COLO668 (cell line): ENCODE data around the gene SMPX.
A peak's percentile ranks its signal among the peaks of the same experiment; 100 is the strongest.

Experiments used
- DNase-seq: peaks from one replicate; lab custom pipeline; 2025; ENCODE audit not compliant: unreplicated experiment; lab: John Stamatoyannopoulos, UW

The SMPX gene

DNA sequence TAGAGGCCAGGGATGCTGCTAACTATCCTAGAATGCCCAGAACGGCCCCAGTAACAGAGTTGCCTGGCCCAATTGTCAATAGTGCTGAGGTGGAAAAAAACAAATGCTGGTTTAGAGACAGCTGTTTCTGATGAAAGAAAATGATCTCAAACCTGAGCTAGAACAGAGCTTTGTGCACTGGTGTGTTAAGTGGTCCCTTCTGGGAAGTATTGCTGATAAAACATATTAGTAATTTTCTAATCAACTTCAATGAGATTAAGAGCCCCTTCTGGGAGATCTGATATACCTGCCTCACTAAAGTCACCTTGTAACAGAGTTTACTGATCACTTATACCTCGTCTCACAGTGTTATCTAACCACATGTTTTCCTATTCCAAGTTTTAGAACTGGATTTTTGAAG, 42.1 kb downstream of the SMPX start:
- no peak for DNase-seq

DNA sequence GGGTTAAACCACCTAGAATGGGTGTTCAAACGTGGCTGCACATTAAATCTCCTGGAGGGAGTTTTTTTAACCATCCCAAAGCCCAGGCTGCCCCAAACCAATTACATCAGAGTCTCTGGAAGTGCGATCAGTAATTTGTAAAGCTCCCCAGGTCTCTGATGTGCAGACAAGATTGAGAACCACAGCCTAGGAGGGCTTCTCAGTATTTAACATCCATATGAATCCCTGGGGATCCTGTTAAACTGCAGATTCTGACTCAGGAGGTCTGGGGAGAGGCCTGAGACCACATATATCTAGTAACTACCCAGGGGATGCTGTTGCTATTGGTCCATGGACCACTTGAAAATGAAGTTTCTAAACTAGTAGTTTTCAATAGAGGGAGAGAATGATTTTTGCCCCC, 42.6 kb downstream of the SMPX start:
- no peak for DNase-seq

DNA sequence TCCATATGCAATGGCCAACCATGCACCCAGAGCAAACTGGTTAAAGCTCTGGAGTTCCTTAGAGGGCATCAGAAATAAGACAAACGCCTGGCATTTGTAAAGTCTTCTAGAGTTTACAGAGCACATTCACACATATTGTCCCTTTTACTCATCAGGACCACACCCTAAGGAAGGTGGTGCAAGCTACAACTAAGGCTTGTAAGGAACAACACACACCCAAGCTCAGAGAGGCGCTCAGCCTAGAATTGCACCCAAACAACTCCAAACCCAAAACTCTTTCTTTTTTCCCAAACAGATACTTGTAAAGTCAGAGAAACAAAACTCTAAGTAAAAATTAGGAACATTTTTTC, 46.1 kb downstream of the SMPX start:
- no peak for DNase-seq

DNA sequence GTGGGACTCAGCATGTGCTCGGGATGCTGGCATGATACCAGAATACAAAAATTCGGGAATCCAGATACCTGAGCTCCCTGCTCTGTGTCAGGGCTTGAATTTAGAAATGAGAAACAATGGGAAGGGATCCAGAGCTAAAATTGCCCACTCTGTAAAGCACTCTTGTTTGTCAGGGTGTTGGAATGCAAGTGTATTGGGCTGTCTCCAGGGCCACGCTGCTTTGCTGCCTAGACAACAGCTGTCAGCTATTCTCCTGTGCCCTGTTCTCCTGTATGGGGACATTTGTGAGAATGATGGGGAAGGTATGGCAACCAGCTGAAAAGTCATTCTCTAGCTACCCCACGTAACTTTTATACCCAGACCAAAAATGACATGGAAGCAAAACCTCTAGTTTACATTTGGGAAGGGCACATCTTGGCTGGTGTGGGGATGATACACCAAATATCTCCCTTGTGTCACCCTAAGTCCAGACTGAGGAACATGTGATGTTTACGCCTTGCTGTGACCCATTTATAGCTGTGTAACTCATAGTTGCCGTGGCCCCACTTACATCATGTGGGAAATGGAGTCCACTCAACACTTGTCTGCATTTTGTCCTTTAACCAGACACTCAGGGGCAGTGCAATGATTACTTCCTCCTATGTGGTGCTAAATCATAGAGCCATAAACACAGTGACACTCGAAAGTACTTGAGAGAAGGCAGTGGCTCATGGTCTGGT, 46.6 kb downstream of the SMPX start:
- no peak for DNase-seq

DNA sequence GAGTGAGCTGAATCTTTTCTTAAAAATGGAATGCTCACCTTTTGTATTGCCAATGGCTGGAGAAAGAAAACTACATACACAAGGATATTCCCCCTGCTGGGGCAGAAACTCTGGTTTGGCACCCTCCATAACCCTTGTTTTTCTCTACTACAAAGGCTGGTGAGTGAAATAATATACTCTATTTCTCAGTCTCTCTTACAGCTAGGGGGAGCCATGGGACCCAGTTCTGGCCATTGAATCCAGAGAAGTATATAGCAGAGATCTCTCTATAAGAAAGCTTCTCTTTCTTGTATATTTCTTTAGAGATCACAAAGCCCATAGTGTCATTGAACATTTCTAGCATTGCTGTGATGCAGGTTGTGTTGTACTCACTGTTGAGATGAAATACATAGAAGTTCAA, 49.8 kb downstream of the SMPX start:
- no peak for DNase-seq

DNA sequence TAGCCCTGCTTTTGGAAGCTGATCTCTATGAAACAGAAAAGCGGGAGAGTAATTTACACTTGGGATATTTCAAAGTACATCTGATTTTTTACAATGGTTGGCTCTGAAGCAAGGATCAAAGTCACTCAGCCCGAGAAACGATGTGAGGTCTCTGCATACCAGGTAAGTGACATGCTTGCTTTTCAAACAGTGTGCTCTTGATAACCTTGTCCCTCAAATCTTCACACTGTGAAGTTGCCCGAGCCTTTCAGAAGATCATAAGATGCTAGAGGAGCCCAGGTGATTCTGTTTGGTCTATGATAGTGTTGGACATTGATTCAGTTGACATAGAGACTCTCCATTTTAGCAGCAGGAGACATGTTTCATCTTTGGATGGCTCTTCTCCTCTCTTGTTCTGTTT, 52.7 kb downstream of the SMPX start:
- DNase-seq = no peak

DNA sequence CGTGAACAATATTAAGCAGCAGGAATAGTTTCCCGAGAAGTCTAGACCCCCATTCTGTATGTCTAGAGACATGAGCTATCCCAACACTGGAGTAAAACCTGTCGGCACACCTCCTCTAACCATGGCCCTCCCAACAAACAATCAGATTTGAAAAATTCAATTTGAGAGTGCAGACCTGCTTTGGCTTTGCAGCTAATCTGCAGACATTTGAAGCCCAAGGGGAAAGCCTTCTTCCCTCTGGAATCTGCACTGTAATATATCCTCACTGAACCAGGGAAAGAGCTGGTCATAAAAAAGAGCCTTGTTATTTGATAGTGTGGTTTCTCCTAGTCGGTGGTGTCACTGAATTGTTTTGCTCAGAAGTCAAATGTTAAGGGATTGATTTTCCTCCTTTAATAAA, 55.2 kb downstream of the SMPX start:
- DNase-seq = no peak

DNA sequence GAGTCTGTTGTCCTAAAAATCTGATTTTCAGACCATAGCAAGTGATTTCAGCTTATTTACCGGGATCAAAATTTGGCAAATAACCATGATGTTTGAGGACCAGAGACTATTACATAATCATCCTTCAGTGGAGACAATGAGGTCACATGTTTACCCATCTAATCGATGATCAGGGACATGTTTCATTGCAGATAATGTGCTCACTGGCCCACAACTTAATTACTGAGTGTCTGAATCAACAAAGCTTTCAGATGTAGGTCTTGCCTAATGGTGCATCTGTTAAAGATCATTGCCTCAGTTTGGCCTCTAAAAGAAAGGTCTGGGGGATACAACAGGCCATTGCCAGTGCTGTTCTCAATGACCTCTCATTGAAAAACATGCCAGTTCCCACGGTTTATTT, 56.9 kb downstream of the SMPX start:
- no peak for DNase-seq

DNA sequence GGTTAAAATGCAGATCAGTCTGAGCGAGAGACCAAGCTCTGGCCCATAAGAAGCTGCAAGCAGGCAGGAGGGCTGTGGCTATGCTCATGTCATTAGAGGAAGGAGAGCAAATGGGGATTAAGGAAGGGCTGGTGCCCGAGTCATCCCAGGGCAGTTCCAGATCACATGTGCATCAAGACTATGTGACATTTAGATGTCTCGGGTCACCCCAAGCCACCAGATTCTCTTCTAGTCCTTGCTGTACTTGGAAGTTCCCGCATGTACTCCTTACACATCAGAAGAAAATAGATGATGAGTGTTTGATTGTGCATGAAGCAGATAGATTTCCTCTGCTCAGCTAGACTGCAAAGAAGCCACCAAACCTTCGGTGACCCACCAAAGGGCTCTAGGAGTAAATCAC, 57.6 kb downstream of the SMPX start:
- no peak for DNase-seq

DNA sequence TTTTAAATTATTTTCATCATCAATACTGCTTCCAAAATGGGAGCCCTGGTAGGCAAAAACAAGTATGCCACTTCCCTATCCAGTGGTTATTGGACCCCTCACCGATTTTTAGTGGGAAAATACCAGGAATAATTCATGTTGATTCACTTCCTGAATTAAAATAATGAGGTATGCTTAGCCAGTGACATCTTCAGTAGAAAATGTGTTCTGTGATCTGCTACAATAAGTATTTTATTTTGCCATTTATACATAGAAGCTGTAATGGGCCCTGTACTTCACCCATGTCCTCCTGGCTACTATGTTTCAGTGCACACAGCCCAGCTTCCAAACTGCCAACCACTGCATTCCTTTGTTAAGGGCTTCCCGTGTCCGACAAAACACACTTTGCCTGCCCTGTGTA, 58.8 kb downstream of the SMPX start:
- no peak for DNase-seq

DNA sequence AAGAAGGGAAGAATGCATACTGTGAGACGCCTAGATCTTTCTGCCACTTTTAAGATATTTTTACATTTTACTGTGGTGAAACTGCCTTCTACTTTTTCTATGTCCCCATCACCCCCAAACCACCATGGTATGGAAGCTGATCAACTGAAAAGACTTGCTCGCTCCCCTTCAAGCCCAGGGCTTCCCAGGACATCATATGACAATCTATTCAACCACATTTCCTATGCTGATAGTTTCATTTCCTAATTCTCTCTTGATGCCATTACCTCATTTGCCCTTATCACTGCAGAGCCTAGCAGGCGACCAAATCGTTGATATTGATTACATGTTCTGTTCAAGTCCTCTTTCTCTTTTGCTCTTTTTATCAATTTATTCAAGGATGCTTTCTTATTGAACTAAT, 59.6 kb downstream of the SMPX start:
- no peak for DNase-seq

DNA sequence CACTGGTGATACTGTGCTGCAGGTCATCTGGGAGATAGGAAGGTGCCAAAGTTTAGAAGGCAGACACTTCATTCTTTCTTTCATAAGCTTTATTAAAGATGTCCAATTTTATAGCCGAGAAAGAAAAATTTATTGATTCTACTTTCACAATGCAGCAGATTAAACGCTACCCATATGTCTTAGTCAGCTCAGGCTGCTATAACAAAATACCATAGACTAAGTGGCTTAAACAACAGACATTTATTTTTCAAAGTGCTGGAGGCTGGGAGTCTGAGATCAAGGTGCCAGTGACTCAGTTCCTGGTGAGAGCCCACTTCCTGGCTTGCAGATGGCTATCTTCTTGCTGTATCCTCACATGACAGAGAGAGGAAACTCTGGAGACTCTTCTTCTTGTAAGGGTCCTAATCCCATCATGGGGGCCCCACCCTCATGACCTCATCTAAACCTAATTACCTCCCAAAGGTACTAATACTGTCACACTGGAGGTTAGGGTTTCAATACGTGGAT, 66.4 kb downstream of the SMPX start:
- DNase-seq = no peak

DNA sequence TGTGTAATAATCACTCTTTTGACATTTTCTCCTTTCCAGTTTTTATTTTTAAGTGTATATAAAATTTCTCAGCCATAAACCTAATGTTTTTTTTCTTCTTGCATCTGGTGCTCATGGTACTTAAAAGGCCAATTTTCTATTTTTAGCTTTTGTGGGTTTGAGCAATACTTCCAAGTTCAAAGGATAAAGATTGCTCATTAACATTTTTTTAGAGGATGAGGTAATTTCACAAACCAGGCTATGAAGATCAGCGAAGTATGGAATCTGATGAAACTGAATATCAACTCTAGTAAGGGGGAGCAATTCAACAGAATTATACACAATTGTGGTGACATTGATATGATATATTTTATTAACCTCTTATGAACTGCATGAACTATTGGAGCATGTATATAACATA, 74.0 kb downstream of the SMPX start:
- DNase-seq = no peak

DNA sequence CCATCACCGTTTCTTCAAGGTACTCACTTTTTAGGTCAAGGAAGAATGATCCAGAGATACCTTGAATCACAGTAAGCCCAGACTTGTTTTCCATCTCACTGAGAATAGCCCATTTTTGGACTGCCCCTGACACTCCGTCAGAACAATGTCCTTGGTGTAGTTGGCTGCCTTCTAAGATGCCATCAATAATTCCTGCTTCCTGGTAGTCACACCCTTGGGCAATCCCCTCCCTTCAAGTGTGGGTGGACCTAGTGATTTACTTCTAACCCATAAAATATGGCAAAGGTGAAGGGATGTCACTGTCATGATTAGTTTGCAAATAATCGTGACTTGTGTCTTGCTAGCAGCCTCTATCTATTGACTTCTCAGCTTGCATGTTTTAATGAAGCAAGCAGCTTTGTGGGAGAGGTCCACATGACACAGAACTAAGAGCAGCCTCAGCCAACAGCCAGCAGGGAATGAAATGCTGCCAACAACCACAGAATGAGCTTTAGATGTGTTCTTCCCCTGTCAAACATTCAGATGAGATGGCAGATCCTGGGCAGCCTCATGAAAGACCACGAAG, 79.8 kb downstream of the SMPX start:
- DNase-seq = no peak

DNA sequence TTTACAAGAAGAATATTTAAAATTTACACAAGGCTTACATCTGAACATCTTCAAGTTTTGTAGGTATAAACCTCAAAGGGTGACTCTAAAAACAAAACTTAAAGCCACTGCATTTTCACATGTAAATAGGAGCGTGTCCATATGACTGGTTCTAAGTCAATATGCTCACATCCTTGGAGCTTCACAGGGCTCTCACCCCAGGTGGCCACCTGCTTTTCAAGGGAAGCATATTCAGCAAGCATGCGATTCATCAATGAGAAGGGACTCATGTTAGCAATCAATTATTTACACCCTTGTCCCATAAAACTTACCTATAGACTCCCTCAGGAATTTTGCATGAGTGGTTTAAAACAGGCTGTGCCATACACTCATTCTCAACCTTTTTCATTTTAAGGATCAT, 82.0 kb downstream of the SMPX start:
- DNase-seq = peak; percentile 11

DNA sequence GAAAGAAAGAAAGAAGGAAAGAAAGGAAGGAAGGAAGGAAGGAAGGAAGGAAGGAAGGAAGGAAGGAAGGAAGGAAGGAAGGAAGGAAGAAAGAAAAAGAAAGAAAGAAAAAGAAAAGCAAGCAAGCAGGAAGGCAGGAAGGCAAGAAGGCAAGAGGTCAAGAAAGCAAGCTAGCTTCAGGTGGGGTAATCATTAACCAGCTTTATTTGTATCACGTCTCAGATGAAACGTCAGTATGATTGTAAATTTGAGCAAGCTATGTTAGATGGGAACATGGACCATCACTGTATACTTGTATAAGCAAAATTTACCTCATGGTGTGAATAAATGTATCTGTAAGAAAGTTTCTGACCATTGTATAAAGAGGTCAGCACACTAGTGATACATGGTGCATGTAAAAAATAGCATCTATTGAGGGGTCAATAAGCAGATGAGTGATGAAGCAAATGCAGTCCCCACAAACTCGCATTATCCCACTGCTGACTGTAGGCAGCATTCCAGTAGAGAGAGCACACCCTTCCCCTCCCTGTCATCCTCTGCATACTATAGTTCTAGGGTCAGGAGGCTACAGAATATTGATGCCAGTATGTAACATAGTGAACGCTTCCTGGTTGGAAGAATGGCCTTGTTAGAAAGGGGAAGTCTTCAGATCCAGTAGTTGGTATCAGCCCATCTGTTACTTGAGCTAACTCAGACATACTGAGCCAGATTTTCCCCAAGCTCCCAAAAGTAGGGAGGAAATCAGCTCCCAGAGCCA, 83.3 kb downstream of the SMPX start:
- no peak for DNase-seq

DNA sequence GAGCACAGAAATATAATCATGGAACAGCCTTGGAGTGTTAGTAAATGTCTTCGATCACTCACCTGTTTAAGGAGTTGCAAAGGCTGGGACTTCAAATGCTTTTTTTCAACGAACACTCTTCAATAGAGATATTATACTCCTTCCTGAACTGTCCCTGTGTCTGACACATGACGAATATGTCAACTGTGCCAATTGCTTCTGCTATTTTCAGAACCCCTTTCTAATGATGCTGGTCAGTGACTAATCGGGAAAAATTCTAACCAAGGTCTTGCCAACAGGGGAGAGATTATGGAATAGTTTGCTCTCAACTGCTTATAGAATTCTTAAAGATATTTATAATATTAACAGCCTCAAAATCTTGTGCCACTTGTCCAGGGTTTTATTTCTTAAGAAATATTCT, 91.2 kb downstream of the SMPX start:
- no peak for DNase-seq

DNA sequence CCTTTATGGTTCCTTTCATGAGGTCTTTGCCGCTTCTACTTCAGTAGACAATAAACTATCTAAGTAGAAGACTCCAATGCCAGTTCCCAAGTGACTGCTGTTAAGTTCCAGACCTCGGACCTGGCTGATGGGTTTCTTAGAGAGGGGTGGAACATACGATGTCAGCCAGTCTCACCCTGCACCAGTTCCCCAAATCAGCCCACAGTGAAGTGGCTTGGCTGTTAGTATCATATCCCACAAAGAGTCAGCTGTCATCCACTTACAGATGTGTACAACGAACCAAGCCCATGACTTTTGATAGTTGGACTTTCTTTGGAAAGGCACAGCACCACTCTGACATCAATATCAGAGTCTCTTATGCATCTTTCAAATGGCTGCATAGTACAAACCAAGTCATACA, 91.7 kb downstream of the SMPX start:
- DNase-seq = no peak

DNA sequence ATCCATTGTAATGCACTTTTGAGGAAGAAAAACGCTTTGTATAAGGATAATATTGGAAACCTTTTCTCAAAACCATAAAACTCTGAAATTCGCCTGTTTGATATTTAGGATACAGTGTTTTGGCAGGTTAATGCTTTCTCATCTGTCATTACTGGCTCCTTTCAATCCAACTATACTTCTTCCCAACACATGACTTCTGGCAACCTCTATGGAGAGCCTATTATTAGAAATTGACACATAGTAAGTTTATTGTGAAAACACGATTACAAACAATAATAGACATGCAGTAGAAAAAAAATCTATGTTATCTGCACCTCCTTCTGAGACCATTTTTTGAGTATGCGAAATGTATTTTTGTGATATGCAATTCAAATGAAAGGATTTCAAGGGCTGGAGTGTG, 95.2 kb downstream of the SMPX start:
- DNase-seq = no peak

DNA sequence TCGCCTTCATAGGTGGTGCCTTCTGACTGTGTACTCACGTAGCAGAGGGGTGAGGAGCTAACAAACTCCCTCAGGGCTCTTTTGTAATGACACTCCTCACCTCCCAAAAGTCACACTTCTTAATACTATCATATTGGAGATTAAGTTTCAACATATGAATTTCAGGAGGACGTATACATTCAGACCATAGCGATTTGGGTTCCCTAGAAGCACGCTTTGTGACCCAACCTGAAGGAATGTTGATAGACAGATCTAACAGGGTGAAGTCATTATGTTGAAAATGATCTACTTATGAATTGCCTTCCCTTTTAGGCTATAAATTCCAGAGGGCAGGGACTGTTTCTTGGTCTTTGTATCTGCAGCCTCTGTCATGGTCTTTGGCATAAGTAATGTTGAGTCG, 96.6 kb downstream of the SMPX start:
- no peak for DNase-seq

DNA sequence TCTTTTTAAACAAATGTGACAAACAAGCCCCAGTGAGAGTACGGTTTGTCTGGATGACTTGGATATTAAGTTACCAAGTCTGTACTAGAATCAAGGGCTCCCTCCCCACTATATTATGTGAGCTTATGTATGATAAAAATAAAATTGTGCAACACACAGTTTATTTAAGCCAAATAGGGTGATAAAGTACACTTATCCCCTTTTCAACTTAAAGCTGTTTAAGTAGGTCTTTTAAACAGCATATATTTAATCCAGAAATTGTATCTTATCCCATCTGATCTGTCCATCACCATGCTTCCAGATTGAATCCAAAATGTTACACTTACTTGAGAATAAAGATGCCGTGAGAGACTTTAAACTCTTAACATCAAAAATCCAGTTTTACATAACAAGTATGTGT, 97.8 kb downstream of the SMPX start:
- DNase-seq = no peak

DNA sequence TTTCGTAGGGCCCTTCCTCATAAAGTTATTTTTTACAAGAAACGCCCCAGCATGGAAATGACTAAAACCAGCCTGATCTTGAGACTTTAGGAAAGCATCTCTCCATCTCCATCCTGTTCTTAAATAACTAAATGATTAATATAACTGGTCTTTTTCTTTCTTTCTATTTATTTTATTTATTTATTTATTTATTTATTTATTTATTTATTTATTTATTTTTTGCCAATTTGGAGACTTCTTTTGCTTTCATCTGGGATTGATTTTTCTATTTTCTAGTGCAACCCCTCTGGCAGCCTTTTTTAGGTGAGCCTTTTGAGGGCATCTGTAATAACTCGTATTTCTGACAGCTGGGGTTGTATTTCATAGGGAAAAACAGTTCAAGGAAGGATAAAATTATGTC, 98.6 kb downstream of the SMPX start:
- DNase-seq = no peak

DNA sequence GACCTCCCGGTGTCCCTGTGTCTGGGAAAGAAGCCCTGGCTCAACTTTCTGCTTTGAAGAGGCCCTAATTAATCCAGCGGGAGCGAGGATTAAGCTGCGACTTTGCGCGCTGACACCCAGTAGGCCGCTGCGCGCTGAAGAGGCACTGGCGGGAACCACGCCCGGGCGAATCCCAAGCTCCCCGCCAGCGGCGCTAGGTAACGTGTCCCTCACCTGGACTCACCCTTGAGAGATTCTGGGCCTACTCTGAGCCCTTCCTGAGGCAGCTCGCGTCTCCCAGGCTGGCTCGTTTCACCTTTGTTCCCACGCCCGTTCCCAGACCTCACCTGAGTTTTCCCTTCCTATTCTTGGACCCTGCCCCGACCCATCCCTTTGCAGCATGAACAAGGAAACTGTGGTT, 99.2 kb downstream of the SMPX start:
- peak; percentile 78 for DNase-seq
